PFSK-1 (cell line): ENCODE results near the gene ZFYVE19.

Source experiments
- POLR2AphosphoS5 ChIP-seq: IDR thresholded peaks from 2 replicates; pipeline ENCODE4 v1.6.1; 2012; ENCODE audit warnings: low read depth, mild to moderate bottlenecking, control low read depth, low read length, moderate library complexity
- SIN3A ChIP-seq: IDR thresholded peaks from 2 replicates; pipeline ENCODE4 v1.6.1; 2012; ENCODE audit warnings: mild to moderate bottlenecking, low read length, moderate library complexity, borderline replicate concordance; ENCODE audit not compliant: insufficient read depth
- TAF1 ChIP-seq: IDR thresholded peaks from 2 replicates; pipeline ENCODE4 v1.6.1; 2012; ENCODE audit warnings: low read length, control low read depth, borderline replicate concordance; ENCODE audit not compliant: insufficient read depth
- TF ChIP-seq, protein P1 (sequence below), 2 experiments: IDR thresholded peaks; 2 replicates each; pipeline versions ENCODE4 v1.6.1 to v1.8.0; 2011 to 2012; ENCODE audit warnings: low read depth in 2 of 2, low read length in 2 of 2, control low read depth in 1 of 2, inconsistent platforms in 1 of 2, mild to moderate bottlenecking in 1 of 2, moderate library complexity in 1 of 2; ENCODE audit not compliant: insufficient read depth in 1 of 2

DNA sequence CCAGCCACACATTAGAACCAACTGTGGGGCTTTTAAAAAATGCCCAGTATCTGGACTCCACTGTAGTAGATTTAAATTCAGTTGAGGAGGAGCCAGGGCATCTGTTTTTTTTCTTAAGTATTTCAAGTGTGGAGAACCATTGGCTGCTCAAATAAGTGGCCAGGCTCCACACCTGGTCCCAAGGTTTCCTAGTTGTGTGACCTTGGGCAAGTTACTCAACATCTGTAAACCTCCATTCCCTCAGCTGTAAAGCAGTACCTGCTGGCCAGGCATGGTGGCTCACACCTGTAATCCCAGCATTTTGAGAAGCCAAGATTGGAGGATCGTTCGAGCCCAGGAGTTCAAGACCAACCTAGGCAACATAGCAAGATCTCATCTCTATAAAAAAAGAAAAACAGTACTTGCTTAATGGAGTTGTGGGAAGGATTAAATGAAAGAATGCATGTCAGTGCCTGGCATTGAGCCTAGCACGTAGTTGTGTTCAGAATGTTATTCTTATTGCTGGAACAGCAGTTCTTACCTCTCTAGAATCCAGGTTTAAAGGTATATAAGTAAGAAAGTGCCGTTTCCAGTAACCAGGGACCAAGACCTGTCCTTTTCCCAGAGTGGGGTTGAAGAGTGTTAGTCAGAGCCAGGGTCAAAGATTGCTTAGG lies 19.7 kb downstream of the ZFYVE19 start:
- TF ChIP-seq TAF1 (no peak), SIN3A (no peak), POLR2AphosphoS5 (no peak)
- TF ChIP-seq, protein P1, sequence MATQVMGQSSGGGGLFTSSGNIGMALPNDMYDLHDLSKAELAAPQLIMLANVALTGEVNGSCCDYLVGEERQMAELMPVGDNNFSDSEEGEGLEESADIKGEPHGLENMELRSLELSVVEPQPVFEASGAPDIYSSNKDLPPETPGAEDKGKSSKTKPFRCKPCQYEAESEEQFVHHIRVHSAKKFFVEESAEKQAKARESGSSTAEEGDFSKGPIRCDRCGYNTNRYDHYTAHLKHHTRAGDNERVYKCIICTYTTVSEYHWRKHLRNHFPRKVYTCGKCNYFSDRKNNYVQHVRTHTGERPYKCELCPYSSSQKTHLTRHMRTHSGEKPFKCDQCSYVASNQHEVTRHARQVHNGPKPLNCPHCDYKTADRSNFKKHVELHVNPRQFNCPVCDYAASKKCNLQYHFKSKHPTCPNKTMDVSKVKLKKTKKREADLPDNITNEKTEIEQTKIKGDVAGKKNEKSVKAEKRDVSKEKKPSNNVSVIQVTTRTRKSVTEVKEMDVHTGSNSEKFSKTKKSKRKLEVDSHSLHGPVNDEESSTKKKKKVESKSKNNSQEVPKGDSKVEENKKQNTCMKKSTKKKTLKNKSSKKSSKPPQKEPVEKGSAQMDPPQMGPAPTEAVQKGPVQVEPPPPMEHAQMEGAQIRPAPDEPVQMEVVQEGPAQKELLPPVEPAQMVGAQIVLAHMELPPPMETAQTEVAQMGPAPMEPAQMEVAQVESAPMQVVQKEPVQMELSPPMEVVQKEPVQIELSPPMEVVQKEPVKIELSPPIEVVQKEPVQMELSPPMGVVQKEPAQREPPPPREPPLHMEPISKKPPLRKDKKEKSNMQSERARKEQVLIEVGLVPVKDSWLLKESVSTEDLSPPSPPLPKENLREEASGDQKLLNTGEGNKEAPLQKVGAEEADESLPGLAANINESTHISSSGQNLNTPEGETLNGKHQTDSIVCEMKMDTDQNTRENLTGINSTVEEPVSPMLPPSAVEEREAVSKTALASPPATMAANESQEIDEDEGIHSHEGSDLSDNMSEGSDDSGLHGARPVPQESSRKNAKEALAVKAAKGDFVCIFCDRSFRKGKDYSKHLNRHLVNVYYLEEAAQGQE (IDR thresholded peaks at IDR 0.05; ENCODE audit: insufficient read depth in 1 of 2, low read depth in 2 of 2, low read length in 2 of 2), result no peak
